ENCODE data around the gene CAPG. TPM values are rescaled to one million over a fixed set of nuclear protein-coding genes. Genes with fewer than 3 reads are reported as not detected.

The CAPG gene
- total and polyA plus RNA-seq, 9 of the 15 experiments (the other 6 are each of a cell fraction or from before 2014, with no cell fraction given): 10.6 to 90.4 (median 56.0) TPM

GRCh38 chr2:85371045-85371444 is 39.1 kb downstream of the CAPG start (continued):
- TF ChIP-seq FOXK1 (CRISPR knock-in tag; IDR thresholded peaks at IDR 0.05; ENCODE audit: borderline replicate concordance): no peak

- 65% methylated on average over 5 of the region's 5 CpGs for WGBS (ENCODE audit: insufficient coverage, low coverage, missing lambda C conversion rate)
- Histone ChIP-seq H3K4me2 (ENCODE audit: insufficient read depth, low read length) (no peak overlapping the region), H3K9me1 (ENCODE audit: control insufficient read depth, insufficient read depth, low read length) (peaks cover 2% of the 10 kb centered on the region), H3K9me3 (replicated peaks; ENCODE audit: control insufficient read depth, insufficient read depth, low read depth, low read length) (no peaks in the 10 kb centered on the region), H3K27me3 (ENCODE audit: control insufficient read depth in 2 of 2, insufficient read depth in 2 of 2, low read length in 2 of 2) (no peaks in the 10 kb centered on the region), H3K36me3 (ENCODE audit: control insufficient read depth, insufficient read depth, low read length) (no peaks in the 10 kb centered on the region), H2AFZ (ENCODE audit: low read depth, low read length) (no peak overlapping the region), H3K9ac (ENCODE audit: insufficient read depth in 1 of 2, low read depth in 2 of 2, low read length in 2 of 2) (no peak overlapping the region), H4K20me1 (replicated peaks; ENCODE audit: control insufficient read depth, insufficient read depth, low read length) (no peaks in the 10 kb centered on the region), H3K27ac (ENCODE audit: extremely low read depth, low read depth, low read length) (no peak overlapping the region), H3K79me2 (ENCODE audit: control insufficient read depth, insufficient read depth, low read length) (no peaks in the 10 kb centered on the region), H3K4me3 (no peak overlapping the region), H3K4me1 (replicated peaks in 1 of 2; ENCODE audit: control insufficient read depth in 2 of 2, insufficient read depth in 2 of 2, low read length in 2 of 2) (no peaks in the 10 kb centered on the region)
- ATAC-seq: no peak
- intact Hi-C loops (cut with micrococcal nuclease): no loop called here
- DNase-seq (ENCODE audit: extremely low read depth in 1 of 4, low spot score in 3 of 4): no peak
- POLR2A ChIA-PET: interaction anchor here (1.1 to 2.6 kb wide), 4 partner anchors 15 to 179 kb away, joined by 4 to 17 read pairs (median 6); partner anchors contain the start of genes ELMOD3, MAT2A and RETSAT
- FAIRE-seq: no peak
- no peak for TF ChIP-seq XRCC4 (IDR thresholded peaks at IDR 0.05; ENCODE audit: extremely low read depth, insufficient read depth, insufficient read length)
- TF ChIP-seq ZNF79 (CRISPR knock-in tag; IDR thresholded peaks at IDR 0.05; ENCODE audit: low read depth): no peak
- no peak for TF ChIP-seq IRF1 (CRISPR knock-in tag; IDR thresholded peaks at IDR 0.05; ENCODE audit: borderline replicate concordance)
- TF ChIP-seq YBX1 (IDR thresholded peaks at IDR 0.05): no peak
- no peak for TF ChIP-seq CBX8 (IDR thresholded peaks at IDR 0.05; ENCODE audit: borderline replicate concordance, extremely low read depth, low read depth, low read length, poor library complexity, severe bottlenecking)
- TF ChIP-seq ZNF239 (CRISPR knock-in tag; IDR thresholded peaks at IDR 0.05): no peak
- no peak for TF ChIP-seq ASH1L (IDR thresholded peaks at IDR 0.05; ENCODE audit: borderline replicate concordance, low read depth, partially characterized antibody)
- in situ Hi-C loops (cut with MboI): no loop called here
- CTCF ChIA-PET (ENCODE audit: low intra/inter-chr PET ratio): no interaction called here
- BruUV-seq (replicated peaks): no TSS peak
Observed at GRCh38 chr2:85369500-85369899, 40.7 kb downstream of the CAPG start.
